ENCODE measurements around the gene PREPL. TPM values are rescaled to one million over a fixed set of nuclear protein-coding genes. Genes with fewer than 3 reads are reported as not detected.

Gene PREPL
- total RNA-seq, 3 donors from 2014 or later: 31.8 to 35.0 (median 33.5) TPM

- no peaks in the 10 kb centered on the region for H3K4me1 Mint-ChIP-seq (ENCODE audit: low read depth)
- no peak for DNase-seq
- H3K4me3 Mint-ChIP-seq: no peak overlapping the region
- peaks cover 2% of the 10 kb centered on the region for H3K27me3 Mint-ChIP-seq (ENCODE audit: low read depth)
- peaks cover 4% of the 10 kb centered on the region for H3K9me3 Mint-ChIP-seq
- no peaks in the 10 kb centered on the region for H3K36me3 Mint-ChIP-seq (ENCODE audit: insufficient read depth)
- ATAC-seq: no peak
These were observed 88.2 kb downstream of the PREPL start for GRCh38 chr2:44273076-44273475.

DNA sequence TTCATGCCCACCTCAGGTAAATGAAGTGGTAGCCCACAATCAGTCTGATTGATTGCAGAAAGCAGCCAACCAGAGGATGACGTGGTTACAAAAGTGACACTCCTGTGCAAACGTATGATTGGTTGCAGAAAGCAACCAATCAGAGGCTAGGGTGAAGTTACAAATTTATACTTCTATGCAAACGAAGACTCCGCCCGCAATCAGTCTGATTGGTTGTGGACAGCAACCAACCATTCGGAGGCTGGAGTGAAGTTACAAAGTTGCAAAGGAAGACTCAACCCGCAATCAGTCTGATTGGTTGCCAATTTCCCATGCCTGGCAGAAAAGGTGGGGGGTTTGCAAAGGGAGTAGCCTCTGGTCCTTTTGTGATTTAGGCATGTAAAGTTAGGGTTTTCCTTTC is 90.0 kb downstream of the PREPL start:
- DNase-seq (no peak), ATAC-seq (no peak)
- Mint-ChIP-seq H3K36me3 (ENCODE audit: insufficient read depth) (no peaks in the 10 kb centered on the region), H3K4me1 (ENCODE audit: low read depth) (no peaks in the 10 kb centered on the region), H3K9me3 (peaks cover 4% of the 10 kb centered on the region), H3K27me3 (ENCODE audit: low read depth) (no peaks in the 10 kb centered on the region), H3K4me3 (no peak overlapping the region)

- Mint-ChIP-seq H3K9me3 (peaks cover 4% of the 10 kb centered on the region), H3K4me1 (ENCODE audit: low read depth) (no peaks in the 10 kb centered on the region), H3K4me3 (no peak overlapping the region), H3K36me3 (ENCODE audit: insufficient read depth) (no peaks in the 10 kb centered on the region), H3K27me3 (ENCODE audit: low read depth) (no peaks in the 10 kb centered on the region)
- ATAC-seq: no peak
- DNase-seq: no peak
These were observed 91.5 kb downstream of the PREPL start for GRCh38 chr2:44269831-44270230.

- no peaks in the 10 kb centered on the region for H3K36me3 Mint-ChIP-seq (ENCODE audit: insufficient read depth)
- H3K27me3 Mint-ChIP-seq (ENCODE audit: low read depth): no peaks in the 10 kb centered on the region
- ATAC-seq: no peak
These were observed 93.3 kb downstream of the PREPL start for GRCh38 chr2:44267796-44268648.

More at GRCh38 chr2:44267796-44268648, 93.3 kb downstream of the PREPL start:
- Mint-ChIP-seq H3K9me3 (peaks cover 4% of the 10 kb centered on the region), H3K4me3 (no peak overlapping the region), H3K4me1 (ENCODE audit: low read depth) (no peaks in the 10 kb centered on the region)
- DNase-seq: no peak

Other genes with a start within 250 kb of the PREPL start
- gene PPM1B, start 192.6 kb downstream of the PREPL start, total RNA-seq: 10 to 100 TPM; 25.5 to 32.2 (median 32.1) TPM
- gene SLC3A1, start 86.0 kb downstream of the PREPL start, total RNA-seq: not detected
- gene CAMKMT, start 453 bp upstream of the PREPL start, total RNA-seq: 10 to 100 TPM in 1 of 3 donors, 1 to 10 TPM in 2; 9.5 to 12.3 (median 10.0) TPM